Measurements from ENCODE around the gene CACNB4.

- TF ChIP-seq, protein P1, sequence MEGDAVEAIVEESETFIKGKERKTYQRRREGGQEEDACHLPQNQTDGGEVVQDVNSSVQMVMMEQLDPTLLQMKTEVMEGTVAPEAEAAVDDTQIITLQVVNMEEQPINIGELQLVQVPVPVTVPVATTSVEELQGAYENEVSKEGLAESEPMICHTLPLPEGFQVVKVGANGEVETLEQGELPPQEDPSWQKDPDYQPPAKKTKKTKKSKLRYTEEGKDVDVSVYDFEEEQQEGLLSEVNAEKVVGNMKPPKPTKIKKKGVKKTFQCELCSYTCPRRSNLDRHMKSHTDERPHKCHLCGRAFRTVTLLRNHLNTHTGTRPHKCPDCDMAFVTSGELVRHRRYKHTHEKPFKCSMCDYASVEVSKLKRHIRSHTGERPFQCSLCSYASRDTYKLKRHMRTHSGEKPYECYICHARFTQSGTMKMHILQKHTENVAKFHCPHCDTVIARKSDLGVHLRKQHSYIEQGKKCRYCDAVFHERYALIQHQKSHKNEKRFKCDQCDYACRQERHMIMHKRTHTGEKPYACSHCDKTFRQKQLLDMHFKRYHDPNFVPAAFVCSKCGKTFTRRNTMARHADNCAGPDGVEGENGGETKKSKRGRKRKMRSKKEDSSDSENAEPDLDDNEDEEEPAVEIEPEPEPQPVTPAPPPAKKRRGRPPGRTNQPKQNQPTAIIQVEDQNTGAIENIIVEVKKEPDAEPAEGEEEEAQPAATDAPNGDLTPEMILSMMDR (IDR thresholded peaks at IDR 0.05), result no peak
- no peak for TF ChIP-seq POLR2A (IDR thresholded peaks at IDR 0.05)
These were observed 47.4 kb downstream of the CACNB4 start for GRCh38 chr2:152051436-152051835.

All from breast epithelium (tissue), 3 donors.